ENCODE results near the gene ZNF608.

ZNF608 gene

DNA sequence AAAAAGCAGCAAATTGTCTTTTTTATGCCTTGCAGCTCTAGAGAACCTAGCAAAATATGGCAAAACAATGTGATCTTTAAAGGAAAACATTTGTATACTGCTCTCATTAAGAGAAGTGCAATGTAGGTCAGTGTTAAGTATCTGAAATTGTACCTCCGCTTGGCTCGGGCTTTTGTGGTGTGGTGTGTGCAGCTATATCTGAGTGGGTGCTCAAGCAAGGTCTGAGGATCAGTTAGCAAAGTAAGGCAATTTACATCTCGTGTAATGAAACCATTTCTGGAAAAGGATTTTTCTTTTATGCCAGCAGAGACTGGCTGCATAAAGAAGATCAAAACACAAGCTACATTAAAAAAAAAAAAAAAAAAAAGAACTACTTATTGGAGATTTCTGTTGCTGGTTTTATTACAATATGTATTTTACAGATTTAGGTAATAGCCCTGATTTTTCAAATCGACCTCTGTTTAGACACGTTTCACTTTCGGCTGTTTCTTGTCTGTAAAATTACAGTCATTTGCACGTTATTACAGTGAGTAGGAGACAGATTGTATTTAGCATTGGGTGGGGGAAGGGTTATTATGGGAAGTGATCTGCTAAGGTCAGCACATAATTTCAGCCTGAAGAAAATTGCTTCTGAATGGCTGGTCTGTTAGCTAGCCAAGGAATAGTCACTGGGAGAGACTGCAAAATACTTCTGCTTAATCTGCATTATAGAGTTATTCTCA is 7.9 kb upstream of the ZNF608 start:
- DNase-seq (ENCODE audit: low read depth): no peak

GRCh38 chr5:124752854-124753720 is 6.6 kb upstream of the ZNF608 start:
- no peak for DNase-seq (ENCODE audit: low read depth)

GRCh38 chr5:124751031-124751430 is 4.6 kb upstream of the ZNF608 start:
- no peak for DNase-seq (ENCODE audit: low read depth)

GRCh38 chr5:124748687-124749594 is 2.5 kb upstream of the ZNF608 start:
- DNase-seq (ENCODE audit: low read depth): no peak

GRCh38 chr5:124747791-124748686 is 1.6 kb upstream of the ZNF608 start:
- DNase-seq (ENCODE audit: low read depth): no peak

- no peak for DNase-seq (ENCODE audit: low read depth)
Observed at GRCh38 chr5:124746916-124747790, 714 bp upstream of the ZNF608 start.

DNA sequence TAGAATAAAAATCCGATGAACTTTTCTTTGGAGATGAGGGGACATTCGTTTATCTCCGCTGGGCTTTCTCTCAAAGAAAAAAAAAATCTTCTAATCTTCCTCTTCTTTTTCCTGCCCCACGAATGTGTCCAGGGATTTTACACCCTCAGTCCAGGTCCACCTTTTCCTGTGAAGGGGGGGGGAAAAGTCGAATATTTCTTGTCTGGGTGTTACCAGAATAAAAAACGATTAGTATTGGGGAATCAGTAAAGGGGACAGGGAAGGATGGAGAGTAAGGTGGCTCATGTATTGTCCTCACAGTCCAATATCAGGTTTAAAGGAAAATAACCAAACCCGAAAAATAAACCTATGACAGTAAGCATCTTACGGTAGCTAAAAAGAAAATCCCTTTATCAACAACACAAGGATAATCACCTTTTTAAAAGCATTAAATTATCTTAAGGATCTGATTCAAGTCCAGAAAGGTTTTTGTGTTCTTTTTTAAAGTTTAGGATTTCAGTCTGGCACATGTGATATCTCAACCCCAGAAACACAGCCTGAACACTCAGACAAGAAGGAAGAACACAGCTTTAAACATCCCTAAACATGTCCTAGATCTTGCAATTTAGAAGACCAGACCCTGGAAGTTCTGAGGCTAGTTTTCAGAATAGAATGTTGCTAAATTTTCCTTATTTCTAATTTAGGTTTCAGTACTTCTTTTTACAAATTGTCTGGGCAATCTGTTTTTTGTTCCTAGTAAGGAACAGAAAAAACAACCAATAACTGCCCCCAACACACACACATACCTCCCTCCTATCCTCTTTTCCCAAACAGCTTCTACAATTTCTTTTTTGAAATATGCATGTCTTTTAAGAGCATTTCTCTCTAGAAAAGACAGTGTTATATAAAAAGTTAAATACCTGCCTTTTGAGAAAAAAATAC is 1.2 kb downstream of the ZNF608 start:
- no peak for DNase-seq (ENCODE audit: low read depth)

DNA sequence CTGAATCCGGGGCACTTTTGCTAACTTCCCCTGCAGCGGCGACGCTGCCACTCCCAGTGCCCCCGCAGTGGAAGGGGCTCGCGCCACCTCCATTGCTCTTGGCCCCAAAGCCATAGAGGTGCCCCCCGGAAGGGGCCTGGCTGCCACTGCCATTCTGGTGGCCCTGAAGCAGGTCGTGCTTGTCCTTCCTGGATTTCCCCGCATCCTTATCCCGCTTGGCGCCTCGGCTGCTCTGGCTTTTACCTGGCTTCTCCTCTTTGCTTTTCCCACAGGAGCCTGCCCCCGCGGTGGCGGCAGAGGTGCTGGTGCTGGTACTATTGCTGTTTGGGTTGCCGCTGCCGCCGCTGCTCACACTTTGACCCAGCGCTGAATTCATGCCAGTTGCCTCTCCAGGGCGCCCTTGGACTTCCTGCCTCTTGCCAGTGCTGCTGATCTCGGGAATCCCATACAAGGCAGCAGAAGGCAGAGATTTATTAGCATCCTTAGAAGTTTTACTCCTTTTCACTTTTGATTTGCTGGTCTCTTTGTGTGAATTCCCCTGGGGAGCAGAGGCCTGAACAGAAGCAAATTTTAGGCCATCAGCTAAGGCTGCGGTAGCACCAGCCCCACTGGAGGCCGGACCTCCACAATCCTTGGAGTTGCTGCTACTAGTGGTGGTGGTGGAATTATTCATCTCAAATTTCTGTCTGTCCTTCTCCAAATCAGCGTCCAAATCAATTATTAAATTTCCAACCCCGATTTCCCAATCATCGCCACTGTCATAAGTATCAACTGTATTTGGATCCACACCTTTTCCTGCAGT is 2.1 kb downstream of the ZNF608 start:
- DNase-seq (ENCODE audit: low read depth): no peak

DNA sequence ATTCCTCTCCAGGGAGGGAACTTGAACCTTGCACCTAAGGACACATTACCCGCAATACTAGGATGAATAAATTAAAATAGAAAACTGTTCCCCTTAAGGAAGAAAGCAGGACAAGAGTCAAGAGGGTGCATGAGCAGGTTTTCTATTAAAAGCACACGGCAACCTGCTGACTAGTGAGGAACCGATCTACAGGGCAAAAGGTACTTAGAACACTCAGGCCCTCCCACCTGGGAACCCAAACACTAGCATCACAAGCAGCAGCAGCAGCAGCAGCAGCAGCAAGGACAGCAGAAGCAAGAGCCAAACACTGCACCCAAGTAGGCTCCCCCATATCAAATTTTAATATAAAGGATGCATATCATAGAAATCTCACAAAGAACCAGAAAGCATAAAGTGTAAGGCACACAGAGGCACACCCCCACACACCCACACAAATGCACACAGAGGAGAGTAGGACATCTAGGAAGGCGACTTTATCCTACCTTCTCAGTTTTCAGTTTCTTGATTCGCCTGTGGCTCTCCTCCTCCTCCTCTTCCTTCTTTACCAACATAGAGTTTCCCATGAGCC is 2.8 kb downstream of the ZNF608 start:
- DNase-seq (ENCODE audit: low read depth): no peak

GRCh38 chr5:124742983-124743601 is 3.3 kb downstream of the ZNF608 start:
- no peak for DNase-seq (ENCODE audit: low read depth)

DNA sequence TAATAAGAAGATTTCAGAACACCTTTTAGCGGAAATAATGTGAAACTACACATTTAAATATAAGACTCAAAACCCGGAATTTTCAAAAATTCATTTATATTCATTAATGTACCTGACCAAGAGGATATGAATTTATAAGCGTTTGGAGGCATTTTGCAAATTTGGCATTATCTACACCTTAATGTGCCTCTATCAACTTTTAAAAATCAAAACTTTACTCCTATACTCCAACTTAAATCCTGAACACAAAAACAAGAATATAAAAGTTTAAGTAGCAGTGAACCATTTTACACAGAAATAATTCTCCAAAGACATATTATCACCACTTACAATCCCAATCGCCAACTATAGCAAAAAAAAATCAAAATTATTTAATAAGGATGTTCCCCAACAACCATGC is 3.9 kb downstream of the ZNF608 start:
- no peak for DNase-seq (ENCODE audit: low read depth)

DNA sequence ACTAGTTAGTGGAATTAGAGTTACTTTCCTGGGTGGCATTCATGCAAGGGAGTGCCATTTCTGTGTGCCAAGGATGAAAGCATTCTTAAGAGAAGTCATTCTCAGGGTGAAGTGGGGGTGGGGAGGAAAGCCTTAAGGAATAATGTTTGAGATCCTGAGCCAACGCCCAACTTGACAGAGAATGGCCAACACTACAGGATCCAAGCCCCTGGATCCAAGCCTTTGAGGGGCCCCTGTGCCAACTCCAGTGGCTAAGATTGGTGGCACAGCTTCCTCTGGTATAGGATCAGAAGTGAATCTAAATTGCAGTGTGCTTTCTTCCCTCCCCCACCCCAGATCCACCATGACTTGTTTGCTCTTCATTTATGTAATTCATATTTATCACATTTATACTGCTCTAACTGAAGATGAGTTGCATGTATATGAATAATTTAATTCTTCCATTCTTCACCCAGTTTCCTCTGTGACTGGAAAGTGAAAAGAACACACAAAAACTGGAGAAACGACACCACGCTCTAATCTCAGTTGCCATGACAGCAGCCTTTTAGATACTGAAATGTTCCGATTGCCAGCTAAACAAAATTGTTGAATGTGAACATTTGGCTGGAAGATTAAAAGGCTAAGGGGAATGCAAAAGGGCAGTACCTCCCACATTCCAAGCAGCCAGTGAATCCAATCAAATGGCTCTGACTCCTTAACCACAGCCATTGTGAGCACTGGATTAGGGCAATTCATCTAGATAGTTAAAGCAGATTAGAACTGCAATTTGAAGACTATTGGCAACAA is 4.5 kb downstream of the ZNF608 start:
- no peak for DNase-seq (ENCODE audit: low read depth)

GRCh38 chr5:124740991-124741583 is 5.4 kb downstream of the ZNF608 start:
- no peak for DNase-seq (ENCODE audit: low read depth)

- no peak for DNase-seq (ENCODE audit: low read depth)
Observed at GRCh38 chr5:124740071-124740470, 6.4 kb downstream of the ZNF608 start.

GRCh38 chr5:124739634-124740025 is 6.8 kb downstream of the ZNF608 start:
- DNase-seq (ENCODE audit: low read depth): no peak
